A549 (cell line): Measurements from ENCODE around the gene ZNF683.

Source experiments
- JUNB ChIP-seq: fragments of >200 bp; sonication (Bioruptor Twin); formaldehyde crosslinking; IDR thresholded peaks from 2 replicates; pipeline ENCODE4 v1.6.1; 2016
- KDM5A ChIP-seq: fragments of 200-600 bp; sonication (generic); IDR thresholded peaks from 2 replicates; pipeline ENCODE4 v1.6.1; 2016; ENCODE audit warnings: antibody characterized with exemption, mild to moderate bottlenecking
- MAZ ChIP-seq: fragments of 150-350 bp; IDR thresholded peaks from 2 replicates; pipeline ENCODE4 v1.6.1; 2014; ENCODE audit warnings: antibody characterized with exemption, low read depth, low read length, borderline replicate concordance
- POLR2A ChIP-seq: IDR thresholded peaks from 2 replicates; pipeline ENCODE4 v1.6.1; 2012; ENCODE audit warnings: mild to moderate bottlenecking, low read length
- TF ChIP-seq, protein P1 (sequence below): fragments of >200 bp; sonication (Bioruptor Twin); formaldehyde crosslinking; IDR thresholded peaks from 3 replicates; pipeline ENCODE4 v1.5.1; 2016
- TF ChIP-seq, protein P2 (sequence below): IDR thresholded peaks from 2 replicates; pipeline ENCODE4 v1.6.1; 2012
- TF ChIP-seq, protein P3 (sequence below): IDR thresholded peaks from 2 replicates; pipeline ENCODE4 v1.6.1; 2012

DNA sequence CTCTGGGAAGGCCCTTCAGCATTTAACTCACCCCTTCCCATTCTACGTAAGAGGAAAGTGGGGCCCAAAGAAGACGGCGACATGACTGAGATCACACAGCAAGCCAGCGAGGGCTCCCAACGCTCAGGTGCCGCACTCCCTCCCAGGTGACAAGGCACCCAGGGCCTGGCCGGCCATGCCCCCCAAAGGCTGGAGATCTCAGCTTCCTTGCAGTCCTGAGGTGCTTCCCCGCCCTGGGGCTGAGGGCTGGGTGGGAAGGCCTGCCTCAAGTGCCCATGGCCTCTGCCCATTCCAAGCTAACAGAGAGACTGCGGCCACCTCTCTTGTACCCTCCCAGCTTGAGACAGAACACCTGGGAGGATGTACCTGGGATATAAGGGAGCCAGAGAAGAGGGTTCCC lies 17.6 kb downstream of the ZNF683 start:
- no peak for TF ChIP-seq POLR2A
- TF ChIP-seq, protein P1, sequence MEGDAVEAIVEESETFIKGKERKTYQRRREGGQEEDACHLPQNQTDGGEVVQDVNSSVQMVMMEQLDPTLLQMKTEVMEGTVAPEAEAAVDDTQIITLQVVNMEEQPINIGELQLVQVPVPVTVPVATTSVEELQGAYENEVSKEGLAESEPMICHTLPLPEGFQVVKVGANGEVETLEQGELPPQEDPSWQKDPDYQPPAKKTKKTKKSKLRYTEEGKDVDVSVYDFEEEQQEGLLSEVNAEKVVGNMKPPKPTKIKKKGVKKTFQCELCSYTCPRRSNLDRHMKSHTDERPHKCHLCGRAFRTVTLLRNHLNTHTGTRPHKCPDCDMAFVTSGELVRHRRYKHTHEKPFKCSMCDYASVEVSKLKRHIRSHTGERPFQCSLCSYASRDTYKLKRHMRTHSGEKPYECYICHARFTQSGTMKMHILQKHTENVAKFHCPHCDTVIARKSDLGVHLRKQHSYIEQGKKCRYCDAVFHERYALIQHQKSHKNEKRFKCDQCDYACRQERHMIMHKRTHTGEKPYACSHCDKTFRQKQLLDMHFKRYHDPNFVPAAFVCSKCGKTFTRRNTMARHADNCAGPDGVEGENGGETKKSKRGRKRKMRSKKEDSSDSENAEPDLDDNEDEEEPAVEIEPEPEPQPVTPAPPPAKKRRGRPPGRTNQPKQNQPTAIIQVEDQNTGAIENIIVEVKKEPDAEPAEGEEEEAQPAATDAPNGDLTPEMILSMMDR: no peak
- TF ChIP-seq, protein P2, sequence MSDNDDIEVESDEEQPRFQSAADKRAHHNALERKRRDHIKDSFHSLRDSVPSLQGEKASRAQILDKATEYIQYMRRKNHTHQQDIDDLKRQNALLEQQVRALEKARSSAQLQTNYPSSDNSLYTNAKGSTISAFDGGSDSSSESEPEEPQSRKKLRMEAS: no peak
- no peak for TF ChIP-seq MAZ
- TF ChIP-seq KDM5A: no peak
- TF ChIP-seq JUNB: no peak
- TF ChIP-seq, protein P3, sequence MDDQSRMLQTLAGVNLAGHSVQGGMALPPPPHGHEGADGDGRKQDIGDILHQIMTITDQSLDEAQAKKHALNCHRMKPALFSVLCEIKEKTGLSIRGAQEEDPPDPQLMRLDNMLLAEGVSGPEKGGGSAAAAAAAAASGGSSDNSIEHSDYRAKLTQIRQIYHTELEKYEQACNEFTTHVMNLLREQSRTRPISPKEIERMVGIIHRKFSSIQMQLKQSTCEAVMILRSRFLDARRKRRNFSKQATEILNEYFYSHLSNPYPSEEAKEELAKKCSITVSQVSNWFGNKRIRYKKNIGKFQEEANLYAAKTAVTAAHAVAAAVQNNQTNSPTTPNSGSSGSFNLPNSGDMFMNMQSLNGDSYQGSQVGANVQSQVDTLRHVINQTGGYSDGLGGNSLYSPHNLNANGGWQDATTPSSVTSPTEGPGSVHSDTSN: no peak
